ENCODE measurements around the gene KRT71. TPM values are rescaled to one million over a fixed set of nuclear protein-coding genes. Genes with fewer than 3 reads are reported as not detected.

The KRT71 gene
- not detected for total RNA-seq

GRCh38 chr12:52552681-52553195, at the start of gene KRT71:
Gene KRT71 (minus strand): TSS chr12:52553145. CDS start chr12:52553077, 68 bp downstream.

GRCh38 chr12:52600941-52601481, 48.1 kb upstream of the KRT71 start, which contains the start of gene KRT72:
Gene KRT72 (minus strand): TSS chr12:52601463. CDS start chr12:52601452, 11 bp downstream.

GRCh38 chr12:52573743-52574142, 20.8 kb upstream of the KRT71 start, which contains the start of gene KRT74:
Gene KRT74 (minus strand): TSS chr12:52573843. CDS start chr12:52573777, 66 bp downstream.

GRCh38 chr12:52519826-52520662, 32.9 kb downstream of the KRT71 start, which contains the start of gene KRT5:
Gene KRT5 (minus strand): TSS chr12:52520394. CDS start chr12:52520296, 98 bp downstream.

Other genes with a start within 250 kb of the KRT71 start
- not detected for gene KRT83, start 231.7 kb downstream of the KRT71 start, total RNA-seq
- not detected for gene KRT85, start 185.7 kb downstream of the KRT71 start, total RNA-seq
- not detected for gene KRT84, start 167.5 kb downstream of the KRT71 start, total RNA-seq
- not detected for gene KRT82, start 146.8 kb downstream of the KRT71 start, total RNA-seq
- not detected for gene KRT75, start 118.8 kb downstream of the KRT71 start, total RNA-seq
- under 1 TPM in 1 of 2 donors, not detected in 1; 0.34 TPM for gene KRT6B, start 101.0 kb downstream of the KRT71 start, total RNA-seq
- not detected for gene KRT6C, start 79.3 kb downstream of the KRT71 start, total RNA-seq
- 1 to 10 TPM in 1 of 2 donors, not detected in 1; 1.0 TPM for gene KRT6A, start 59.9 kb downstream of the KRT71 start, total RNA-seq
- gene KRT5, start 32.8 kb downstream of the KRT71 start, total RNA-seq: under 1 TPM in 1 of 2 donors, not detected in 1; 0.69 TPM
- gene KRT74, start 20.7 kb upstream of the KRT71 start, total RNA-seq: not detected
- gene KRT72, start 48.3 kb upstream of the KRT71 start, total RNA-seq: not detected
- gene KRT73, start 65.4 kb upstream of the KRT71 start, total RNA-seq: not detected
- not detected for gene KRT2, start 99.1 kb upstream of the KRT71 start, total RNA-seq
- gene KRT1, start 127.3 kb upstream of the KRT71 start, total RNA-seq: not detected
- gene KRT77, start 150.4 kb upstream of the KRT71 start, total RNA-seq: not detected
- not detected for gene KRT76, start 224.2 kb upstream of the KRT71 start, total RNA-seq
- gene KRT3, start 243.0 kb upstream of the KRT71 start, total RNA-seq: not detected